K562 (cell line): ENCODE results near the gene CDYL. TPM values are rescaled to one million over a fixed set of nuclear protein-coding genes. Genes with fewer than 3 reads are reported as not detected.
A peak's percentile ranks its signal among the peaks of the same experiment; 100 is the strongest.

Experiments
- BCL6 ChIP-seq: fragments of 250-450 bp; sonication (Bioruptor Pico); IDR thresholded peaks from 2 replicates; pipeline ENCODE4 v1.4.0; 2020
- BRD4 ChIP-seq: fragments of 200-600 bp; sonication (generic); IDR thresholded peaks from 2 replicates; pipeline ENCODE4 v1.6.1; 2017; ENCODE audit warnings: inconsistent platforms
- CBFA2T3 ChIP-seq: fragments of 450-650 bp; IDR thresholded peaks from 2 replicates; pipeline ENCODE4 v1.6.1; 2017
- CBX1 ChIP-seq: sonication (generic); IDR thresholded peaks from 2 replicates; pipeline ENCODE4 v1.6.1; 2016; ENCODE audit warnings: antibody characterized with exemption, low read depth, mild to moderate bottlenecking
- CREB1 ChIP-seq, 2 experiments: sonication (generic) in 1 of 2; formaldehyde crosslinking in 1 of 2; IDR thresholded peaks; 2 replicates each; pipeline versions ENCODE4 v1.6.1 to v1.8.0; 2012 to 2022; ENCODE audit warnings: inconsistent platforms in 1 of 2, mild to moderate bottlenecking in 1 of 2, missing genetic modification reagents in 1 of 2, moderate library complexity in 1 of 2
- ETS1 ChIP-seq: conservative IDR thresholded peaks from 2 replicates; pipeline ENCODE4 v1.6.1; 2011; ENCODE audit warnings: low read depth, mild to moderate bottlenecking, low read length; ENCODE audit not compliant: control insufficient read depth
- HMBOX1 ChIP-seq: sonication (generic); IDR thresholded peaks from 2 replicates; pipeline ENCODE4 v1.6.1; 2016
- HMG20B ChIP-seq: fragments of 250-450 bp; sonication (Bioruptor Pico); IDR thresholded peaks from 2 replicates; pipeline ENCODE4 v1.5.0; 2021; ENCODE audit warnings: mild to moderate bottlenecking
- ID3 ChIP-seq, 2 experiments: fragments of 250-450 bp in 1 of 2; fragments of 450-650 bp in 1 of 2; sonication (Bioruptor Pico) in 1 of 2; IDR thresholded peaks; 2 replicates each; pipeline versions ENCODE4 v1.6.1 to v1.8.0; 2016 to 2021; ENCODE audit warnings: mild to moderate bottlenecking in 2 of 2, moderate library complexity in 2 of 2, missing compliant biosample characterization in 1 of 2, missing genetic modification characterization in 1 of 2
- KAT2B ChIP-seq: IDR thresholded peaks from one replicate; pipeline ENCODE4 v1.6.1; 2012; ENCODE audit warnings: low read depth, mild to moderate bottlenecking, control low read depth, inconsistent platforms, low read length, moderate library complexity
- KDM5B ChIP-seq: fragments of 200-600 bp; sonication (generic); IDR thresholded peaks from 2 replicates; pipeline ENCODE4 v1.6.1; 2012; ENCODE audit warnings: low read depth, mild to moderate bottlenecking, moderate library complexity, low read length, control low read depth, inconsistent platforms; ENCODE audit not compliant: insufficient replicate concordance
- NONO ChIP-seq, 2 experiments: fragments of 200-400 bp in 1 of 2; fragments of 450-650 bp in 1 of 2; formaldehyde crosslinking in 1 of 2; IDR thresholded peaks; 2 replicates each; pipeline ENCODE4 v1.6.1; 2017; ENCODE audit warnings: low read depth in 2 of 2, mild to moderate bottlenecking in 2 of 2, moderate library complexity in 2 of 2, low read length in 1 of 2
- PCBP1 ChIP-seq: fragments of 200-400 bp; formaldehyde crosslinking; IDR thresholded peaks from 2 replicates; pipeline ENCODE4 v1.6.1; 2018; ENCODE audit warnings: mild to moderate bottlenecking, low read depth, low read length; ENCODE audit not compliant: poor library complexity, severe bottlenecking
- TCFL5 ChIP-seq: fragments of 250-450 bp; sonication (Bioruptor Pico); conservative IDR thresholded peaks from 2 replicates; pipeline ENCODE4 v1.6.1; 2021; ENCODE audit warnings: mild to moderate bottlenecking, moderate library complexity, matching md5 sums
- TEAD4 ChIP-seq, 2 experiments: sonication (generic) in 1 of 2; formaldehyde crosslinking in 1 of 2; IDR thresholded peaks; 2 replicates each; pipeline versions ENCODE4 v1.6.1 to v1.8.0; 2012 to 2022; ENCODE audit warnings: borderline replicate concordance in 1 of 2, inconsistent platforms in 1 of 2, low read length in 1 of 2, mild to moderate bottlenecking in 1 of 2, missing genetic modification reagents in 1 of 2
- TFAM ChIP-seq: fragments of 250-450 bp; sonication (Bioruptor Pico); conservative IDR thresholded peaks from 2 replicates; pipeline ENCODE4 v1.5.0; 2021; ENCODE audit warnings: mild to moderate bottlenecking, moderate library complexity
- USF2 ChIP-seq: sonication (generic); formaldehyde crosslinking; IDR thresholded peaks from 2 replicates; pipeline ENCODE4 v1.5.0; 2020; ENCODE audit warnings: missing genetic modification reagents
- ZBTB34 ChIP-seq: fragments of 250-450 bp; sonication (Bioruptor Pico); IDR thresholded peaks from 2 replicates; pipeline ENCODE4 v1.8.0; 2021; ENCODE audit warnings: mild to moderate bottlenecking, moderate library complexity
- ZFP30 ChIP-seq: fragments of 250-450 bp; sonication (Bioruptor Pico); IDR thresholded peaks from 2 replicates; pipeline ENCODE4 v1.8.0; 2022; ENCODE audit warnings: moderate library complexity, mild to moderate bottlenecking, inconsistent platforms, borderline replicate concordance
- ZNF24 ChIP-seq: fragments of 450-650 bp; IDR thresholded peaks from 2 replicates; pipeline ENCODE4 v1.6.1; 2016
- ZNF316 ChIP-seq: fragments of 450-650 bp; IDR thresholded peaks from 2 replicates; pipeline ENCODE4 v1.6.1; 2016
- ZNF431 ChIP-seq: sonication (generic); formaldehyde crosslinking; IDR thresholded peaks from 2 replicates; pipeline ENCODE4 v1.8.0; 2022; ENCODE audit warnings: mild to moderate bottlenecking, missing genetic modification reagents
- polyA plus RNA-seq, 8 experiments: library from polyadenylated mRNA; depleted of rRNA in 4 of 8; stranded (reverse) in 5 of 8; unstranded in 3 of 8; fragments of >200 nt; fragmentation: Nextera tagmentation in 2 of 8; fragmentation: Illumina TruSeq in 1 of 8; extraction: Ambion mirVana in 2 of 8; extraction: Trizol in 1 of 8; gene quantifications; 2 replicates each; pipeline versions ENCODE4 v1.2.1 to v1.2.3, GENCODE V29; 2011 to 2014; ENCODE audit warnings: inconsistent platforms in 1 of 8, missing spikeins in 1 of 8
- total RNA-seq, 7 experiments: library from RNA; depleted of rRNA in 6 of 7; stranded (reverse); fragments of >200 nt in 6 of 7; fragmentation: Illumina TruSeq in 2 of 7; extraction: Trizol in 2 of 7; gene quantifications; 2 replicates each; pipeline versions ENCODE4 v1.2.1 to v1.2.3, GENCODE V29; 2011 to 2021; ENCODE audit warnings: low replicate concordance in 1 of 7

CDYL gene
- total and polyA plus RNA-seq, 9 of the 15 experiments (the other 6 are each of a cell fraction or from before 2014, with no cell fraction given) = 8.1 to 45.8 (median 40.8) TPM

GRCh38 chr6:5003604-5004372 is 227.6 kb downstream of the CDYL start, which contains the start of gene RPP40 (continued):
- TF ChIP-seq ZNF431 (CRISPR knock-in tag) = peak; percentile 80; the same call in 1 of the 2 replicates
- TF ChIP-seq ETS1 = peak; percentile 70
- no peak for TF ChIP-seq CBX1
- TF ChIP-seq TFAM (CRISPR knock-in tag) = no peak
- TF ChIP-seq ZNF24 = 0 out of 2 replicates have a peak, but pooled peaks have one; percentile 24
- no peak for TF ChIP-seq HMBOX1
- TF ChIP-seq ZNF316 = no peak
- TF ChIP-seq ZFP30 (CRISPR knock-in tag) = no peak
- TF ChIP-seq NONO (IDR thresholded peaks at IDR 0.05; ENCODE audit: low read depth in 2 of 2, low read length in 1 of 2) = peak in 1 of 2 experiments; percentile 46; a peak in 1 of 4 replicates
- TF ChIP-seq CREB1 (IDR thresholded peaks at IDR 0.05) = peak; percentile 80
- TF ChIP-seq CREB1 (CRISPR knock-in tag; IDR thresholded peaks at IDR 0.05) = peak; percentile 78
- TF ChIP-seq TCFL5 (CRISPR knock-in tag) = no peak
- no peak for TF ChIP-seq HMG20B (CRISPR knock-in tag)
- TF ChIP-seq BCL6 (CRISPR knock-in tag) = no peak
- TF ChIP-seq KDM5B = peak; percentile 56
- TF ChIP-seq KAT2B = no peak
- TF ChIP-seq ID3 (CRISPR knock-in tag; IDR thresholded peaks at IDR 0.05) = no peak
- TF ChIP-seq ID3 (tag; IDR thresholded peaks at IDR 0.05) = 0 out of 2 replicates have a peak, but pooled peaks have one; percentile 33
- TF ChIP-seq BRD4 = no peak
- TF ChIP-seq CBFA2T3 = no peak
- no peak for TF ChIP-seq ZBTB34
- no peak for TF ChIP-seq USF2
- peak; percentile 49; the same call in 1 of the 2 replicates for TF ChIP-seq TEAD4 (IDR thresholded peaks at IDR 0.05; ENCODE audit: low read length)
- peak; percentile 58; the same call in 1 of the 2 replicates for TF ChIP-seq TEAD4 (CRISPR knock-in tag; IDR thresholded peaks at IDR 0.05; ENCODE audit: borderline replicate concordance)
- TF ChIP-seq PCBP1 = peak; percentile 83
